ENCODE results near the gene CDYL2.

CDYL2 gene

DNA sequence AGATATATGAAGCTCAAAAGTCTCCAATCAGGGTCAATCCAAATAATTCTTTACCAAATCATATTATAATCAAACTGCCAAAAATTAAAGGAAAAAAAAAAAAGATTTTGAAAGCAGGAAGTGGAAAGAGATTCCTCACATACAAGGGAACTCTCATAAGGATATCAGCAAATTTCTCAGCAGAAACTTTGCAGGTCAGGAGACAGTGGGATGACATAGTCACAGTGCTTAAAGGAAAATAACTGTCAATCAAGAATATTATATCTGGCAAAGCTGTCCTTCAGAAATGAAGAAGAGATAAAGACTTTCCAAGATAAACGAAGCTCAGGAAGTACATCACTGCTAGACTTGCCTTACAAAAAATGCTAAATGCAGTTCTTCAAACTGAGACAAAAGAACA, 40.0 kb upstream of the CDYL2 start:
- Histone ChIP-seq H3K9me2 (replicated peaks; ENCODE audit: control insufficient read depth, low read length) (no peaks in the 10 kb centered on the region), H3K4me2 (ENCODE audit: low read length) (no peak overlapping the region), H3F3A (ENCODE audit: control insufficient read depth, insufficient read depth) (no peaks in the 10 kb centered on the region), H4K20me1 (ENCODE audit: control insufficient read depth, insufficient read depth, low read depth, low read length) (no peaks in the 10 kb centered on the region), H3K9me3 (ENCODE audit: control insufficient read depth, insufficient read depth, low read length) (no peaks in the 10 kb centered on the region), H3K4me1 (ENCODE audit: control insufficient read depth, low read length) (no peaks in the 10 kb centered on the region), H3K4me3 (ENCODE audit: low read length) (no peak overlapping the region), H3K27me3 (ENCODE audit: control insufficient read depth, low read length) (no peaks in the 10 kb centered on the region), H3K27ac (ENCODE audit: low read depth, low read length) (no peak overlapping the region), H3K79me2 (ENCODE audit: control insufficient read depth, low read length) (no peaks in the 10 kb centered on the region), H3K36me3 (ENCODE audit: control insufficient read depth, low read length) (no peaks in the 10 kb centered on the region)
- TF ChIP-seq, protein P1, sequence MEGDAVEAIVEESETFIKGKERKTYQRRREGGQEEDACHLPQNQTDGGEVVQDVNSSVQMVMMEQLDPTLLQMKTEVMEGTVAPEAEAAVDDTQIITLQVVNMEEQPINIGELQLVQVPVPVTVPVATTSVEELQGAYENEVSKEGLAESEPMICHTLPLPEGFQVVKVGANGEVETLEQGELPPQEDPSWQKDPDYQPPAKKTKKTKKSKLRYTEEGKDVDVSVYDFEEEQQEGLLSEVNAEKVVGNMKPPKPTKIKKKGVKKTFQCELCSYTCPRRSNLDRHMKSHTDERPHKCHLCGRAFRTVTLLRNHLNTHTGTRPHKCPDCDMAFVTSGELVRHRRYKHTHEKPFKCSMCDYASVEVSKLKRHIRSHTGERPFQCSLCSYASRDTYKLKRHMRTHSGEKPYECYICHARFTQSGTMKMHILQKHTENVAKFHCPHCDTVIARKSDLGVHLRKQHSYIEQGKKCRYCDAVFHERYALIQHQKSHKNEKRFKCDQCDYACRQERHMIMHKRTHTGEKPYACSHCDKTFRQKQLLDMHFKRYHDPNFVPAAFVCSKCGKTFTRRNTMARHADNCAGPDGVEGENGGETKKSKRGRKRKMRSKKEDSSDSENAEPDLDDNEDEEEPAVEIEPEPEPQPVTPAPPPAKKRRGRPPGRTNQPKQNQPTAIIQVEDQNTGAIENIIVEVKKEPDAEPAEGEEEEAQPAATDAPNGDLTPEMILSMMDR (IDR thresholded peaks at IDR 0.05; ENCODE audit: low read depth, low read length, poor library complexity, severe bottlenecking), result no peak
- no peak for TF ChIP-seq EZH2phosphoT487 (IDR thresholded peaks at IDR 0.05; ENCODE audit: borderline replicate concordance, low read length)

DNA sequence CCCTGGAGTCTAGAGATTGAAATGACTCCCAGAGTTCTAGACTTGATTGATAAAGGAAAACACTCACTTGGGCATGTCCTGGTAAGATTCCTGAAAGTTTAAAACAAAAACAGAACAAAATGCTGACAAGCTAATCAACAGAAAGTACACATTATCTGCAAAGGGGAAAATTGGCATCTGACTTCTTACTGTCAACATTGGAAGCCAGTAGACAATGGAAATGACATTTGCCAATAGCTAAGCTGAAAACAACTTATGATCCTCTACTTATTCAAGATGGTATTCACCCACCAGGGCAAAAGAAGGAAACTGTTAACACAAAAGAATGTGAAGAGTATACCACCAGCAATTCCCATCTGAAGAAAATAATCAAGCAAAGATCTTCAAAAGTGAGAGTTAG, 36.8 kb upstream of the CDYL2 start:
- Histone ChIP-seq H3K36me3 (ENCODE audit: control insufficient read depth, low read length) (no peaks in the 10 kb centered on the region), H3K9me2 (replicated peaks; ENCODE audit: control insufficient read depth, low read length) (no peaks in the 10 kb centered on the region), H3K9me3 (ENCODE audit: control insufficient read depth, insufficient read depth, low read length) (no peaks in the 10 kb centered on the region), H3F3A (ENCODE audit: control insufficient read depth, insufficient read depth) (no peaks in the 10 kb centered on the region), H3K4me3 (ENCODE audit: low read length) (no peak overlapping the region), H3K27ac (ENCODE audit: low read depth, low read length) (no peak overlapping the region), H3K4me2 (ENCODE audit: low read length) (no peak overlapping the region), H3K4me1 (ENCODE audit: control insufficient read depth, low read length) (no peaks in the 10 kb centered on the region), H3K27me3 (ENCODE audit: control insufficient read depth, low read length) (no peaks in the 10 kb centered on the region), H4K20me1 (ENCODE audit: control insufficient read depth, insufficient read depth, low read depth, low read length) (no peaks in the 10 kb centered on the region), H3K79me2 (ENCODE audit: control insufficient read depth, low read length) (no peaks in the 10 kb centered on the region)
- TF ChIP-seq, protein P1 (IDR thresholded peaks at IDR 0.05; ENCODE audit: low read depth, low read length, poor library complexity, severe bottlenecking), result no peak
- no peak for TF ChIP-seq EZH2phosphoT487 (IDR thresholded peaks at IDR 0.05; ENCODE audit: borderline replicate concordance, low read length)

DNA sequence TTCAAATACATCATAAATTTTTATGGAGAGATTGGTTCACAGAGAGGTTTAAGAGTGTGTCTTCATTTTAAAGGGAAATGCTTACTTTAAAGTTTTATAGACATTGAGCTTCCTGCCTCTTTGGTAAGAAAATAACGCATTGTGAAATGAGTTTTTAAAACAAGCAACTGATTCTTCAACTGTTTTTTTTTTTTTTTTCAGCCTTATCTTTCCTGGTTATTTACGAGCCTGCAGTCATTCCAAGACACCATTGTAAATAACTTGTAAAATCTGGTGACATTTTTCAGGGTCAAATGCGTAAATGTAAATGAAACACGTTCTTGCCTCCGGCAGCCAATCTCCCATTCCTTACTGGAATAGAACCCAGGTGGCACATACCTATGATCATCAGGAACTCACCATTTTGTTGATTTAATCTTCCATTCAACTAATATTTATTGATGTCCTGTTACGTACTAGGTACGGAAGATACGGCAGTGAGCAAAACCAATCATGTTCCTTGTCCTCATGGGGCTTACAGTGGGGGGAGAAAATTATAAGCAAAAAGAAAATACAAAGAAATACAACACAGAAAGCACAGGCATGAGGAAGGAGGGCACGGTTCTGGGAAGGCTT, 33.2 kb upstream of the CDYL2 start:
- Histone ChIP-seq H3K4me2 (ENCODE audit: low read length) (no peak overlapping the region), H3K79me2 (ENCODE audit: control insufficient read depth, low read length) (no peaks in the 10 kb centered on the region), H3F3A (ENCODE audit: control insufficient read depth, insufficient read depth) (no peaks in the 10 kb centered on the region), H3K4me3 (ENCODE audit: low read length) (no peak overlapping the region), H3K27ac (ENCODE audit: low read depth, low read length) (no peak overlapping the region), H3K9me3 (ENCODE audit: control insufficient read depth, insufficient read depth, low read length) (no peaks in the 10 kb centered on the region), H3K27me3 (ENCODE audit: control insufficient read depth, low read length) (no peaks in the 10 kb centered on the region), H4K20me1 (ENCODE audit: control insufficient read depth, insufficient read depth, low read depth, low read length) (no peaks in the 10 kb centered on the region), H3K4me1 (ENCODE audit: control insufficient read depth, low read length) (no peaks in the 10 kb centered on the region), H3K36me3 (ENCODE audit: control insufficient read depth, low read length) (no peaks in the 10 kb centered on the region), H3K9me2 (replicated peaks; ENCODE audit: control insufficient read depth, low read length) (no peaks in the 10 kb centered on the region)
- TF ChIP-seq, protein P1 (IDR thresholded peaks at IDR 0.05; ENCODE audit: low read depth, low read length, poor library complexity, severe bottlenecking), result no peak
- no peak for TF ChIP-seq EZH2phosphoT487 (IDR thresholded peaks at IDR 0.05; ENCODE audit: borderline replicate concordance, low read length)

Measured in DOHH2 (cell line).